Measurements from ENCODE around the gene PATL1. TPM values are rescaled to one million over a fixed set of nuclear protein-coding genes. Genes with fewer than 3 reads are reported as not detected.

The PATL1 gene
- total RNA-seq, 1 experiment from 2014 or later = 27.6 TPM

GRCh38 chr11:59598961-59599360 is 69.9 kb downstream of the PATL1 start:
- H3K27me3 Mint-ChIP-seq (ENCODE audit: low read depth) = no peaks in the 10 kb centered on the region
- H3K4me3 Mint-ChIP-seq = no peak overlapping the region
- no peaks in the 10 kb centered on the region for H3K9me3 Mint-ChIP-seq
- H3K27ac Mint-ChIP-seq = no peak overlapping the region
- H3K4me1 Mint-ChIP-seq = no peaks in the 10 kb centered on the region
- ATAC-seq (no peak), DNase-seq (ENCODE audit: low spot score) (no peak)
- POLR2A ChIA-PET = no interaction called here
- TF ChIP-seq ZBTB21 (CRISPR knock-in tag; IDR thresholded peaks at IDR 0.05; ENCODE audit: borderline replicate concordance) = no peak
- TF ChIP-seq ZNF121 (CRISPR knock-in tag; IDR thresholded peaks at IDR 0.05) = no peak
- no peak for TF ChIP-seq PRDM15 (CRISPR knock-in tag; IDR thresholded peaks at IDR 0.05)
- TF ChIP-seq IRF1 (CRISPR knock-in tag; IDR thresholded peaks at IDR 0.05) = no peak
- no peak for TF ChIP-seq TEAD1 (CRISPR knock-in tag; IDR thresholded peaks at IDR 0.05)
- TF ChIP-seq ERG (CRISPR knock-in tag; IDR thresholded peaks at IDR 0.05) = no peak
- no peak for TF ChIP-seq TCF7 (CRISPR knock-in tag; IDR thresholded peaks at IDR 0.05; ENCODE audit: low read depth)
- TF ChIP-seq JAZF1 (CRISPR knock-in tag; IDR thresholded peaks at IDR 0.05) = no peak
- TF ChIP-seq RELA (CRISPR knock-in tag; IDR thresholded peaks at IDR 0.05; ENCODE audit: borderline replicate concordance) = no peak
- no peak for TF ChIP-seq MLX (CRISPR knock-in tag; IDR thresholded peaks at IDR 0.05)
- TF ChIP-seq ESRRA (CRISPR knock-in tag; IDR thresholded peaks at IDR 0.05; ENCODE audit: borderline replicate concordance) = no peak
- no peak for TF ChIP-seq GRHL2 (CRISPR knock-in tag; IDR thresholded peaks at IDR 0.05; ENCODE audit: insufficient replicate concordance, severe bottlenecking)
- no peak for TF ChIP-seq ZNF423 (CRISPR knock-in tag; IDR thresholded peaks at IDR 0.05)
- TF ChIP-seq EMX1 (CRISPR knock-in tag; IDR thresholded peaks at IDR 0.05) = no peak
- no peak for TF ChIP-seq CREM (CRISPR knock-in tag; IDR thresholded peaks at IDR 0.05)
- no peak for TF ChIP-seq NR1H2 (CRISPR knock-in tag; IDR thresholded peaks at IDR 0.05)
- TF ChIP-seq AFF4 (CRISPR knock-in tag; IDR thresholded peaks at IDR 0.05; ENCODE audit: borderline replicate concordance) = no peak
- no peak for TF ChIP-seq ZNF396 (CRISPR knock-in tag; IDR thresholded peaks at IDR 0.05; ENCODE audit: borderline replicate concordance)
- TF ChIP-seq ZNF425 (CRISPR knock-in tag; conservative IDR thresholded peaks at IDR 0.05) = no peak
- peaks cover 61% of the 10 kb centered on the region for H3K36me3 Mint-ChIP-seq
- CTCF ChIA-PET = no interaction called here
